GM21786 (cell line): Measurements from ENCODE around the gene APCDD1L.
"Not testable (repeated sequence)": the region's sequence is repeated elsewhere in the genome, so short reads cannot be mapped to it uniquely, and the experiment has no call there.

Source experiments
- ATAC-seq: cut with Tn5 transposase; IDR thresholded peaks from one replicate; pipeline ENCODE4 v1.9.1; 2021; ENCODE audit not compliant: unreplicated experiment

APCDD1L gene

GRCh38 chr20:58545565-58546415 lies 30.6 kb upstream of the APCDD1L start:
- ATAC-seq, result no peak

GRCh38 chr20:58544891-58545290 lies 29.7 kb upstream of the APCDD1L start:
- no peak for ATAC-seq

GRCh38 chr20:58544286-58544685 lies 29.1 kb upstream of the APCDD1L start:
- no peak for ATAC-seq

- no peak for ATAC-seq
Observed at GRCh38 chr20:58543274-58543673, 28.1 kb upstream of the APCDD1L start.

GRCh38 chr20:58542411-58543095 lies 27.4 kb upstream of the APCDD1L start:
- no peak for ATAC-seq

GRCh38 chr20:58542034-58542410 lies 26.8 kb upstream of the APCDD1L start:
- not testable (repeated sequence) for ATAC-seq

- ATAC-seq, result no peak
Observed at GRCh38 chr20:58538752-58539151, 23.6 kb upstream of the APCDD1L start.

- no peak for ATAC-seq
Observed at GRCh38 chr20:58537831-58538230, 22.6 kb upstream of the APCDD1L start.

GRCh38 chr20:58536289-58536688 lies 21.1 kb upstream of the APCDD1L start:
- no peak for ATAC-seq

GRCh38 chr20:58531657-58532056 lies 16.5 kb upstream of the APCDD1L start:
- no peak for ATAC-seq

- no peak for ATAC-seq
Observed at GRCh38 chr20:58531063-58531462, 15.9 kb upstream of the APCDD1L start.

GRCh38 chr20:58528412-58528811 lies 13.2 kb upstream of the APCDD1L start:
- no peak for ATAC-seq

- no peak for ATAC-seq
Observed at GRCh38 chr20:58526411-58526810, 11.2 kb upstream of the APCDD1L start.

- ATAC-seq, result no peak
Observed at GRCh38 chr20:58524814-58525213, 9.6 kb upstream of the APCDD1L start.

- ATAC-seq, result no peak
Observed at GRCh38 chr20:58523971-58524315, 8.7 kb upstream of the APCDD1L start.

- no peak for ATAC-seq
Observed at GRCh38 chr20:58523072-58523970, 8.1 kb upstream of the APCDD1L start.

GRCh38 chr20:58522666-58523065 lies 7.5 kb upstream of the APCDD1L start:
- no peak for ATAC-seq

- ATAC-seq, result no peak
Observed at GRCh38 chr20:58521763-58522162, 6.6 kb upstream of the APCDD1L start.

- no peak for ATAC-seq
Observed at GRCh38 chr20:58519940-58520712, 4.9 kb upstream of the APCDD1L start.

GRCh38 chr20:58518896-58519593 lies 3.8 kb upstream of the APCDD1L start:
- no peak for ATAC-seq
